ENCODE measurements around the gene TRPC4.
"Not testable (repeated sequence)": the region's sequence is repeated elsewhere in the genome, so short reads cannot be mapped to it uniquely, and the experiment has no call there.

The TRPC4 gene

DNA sequence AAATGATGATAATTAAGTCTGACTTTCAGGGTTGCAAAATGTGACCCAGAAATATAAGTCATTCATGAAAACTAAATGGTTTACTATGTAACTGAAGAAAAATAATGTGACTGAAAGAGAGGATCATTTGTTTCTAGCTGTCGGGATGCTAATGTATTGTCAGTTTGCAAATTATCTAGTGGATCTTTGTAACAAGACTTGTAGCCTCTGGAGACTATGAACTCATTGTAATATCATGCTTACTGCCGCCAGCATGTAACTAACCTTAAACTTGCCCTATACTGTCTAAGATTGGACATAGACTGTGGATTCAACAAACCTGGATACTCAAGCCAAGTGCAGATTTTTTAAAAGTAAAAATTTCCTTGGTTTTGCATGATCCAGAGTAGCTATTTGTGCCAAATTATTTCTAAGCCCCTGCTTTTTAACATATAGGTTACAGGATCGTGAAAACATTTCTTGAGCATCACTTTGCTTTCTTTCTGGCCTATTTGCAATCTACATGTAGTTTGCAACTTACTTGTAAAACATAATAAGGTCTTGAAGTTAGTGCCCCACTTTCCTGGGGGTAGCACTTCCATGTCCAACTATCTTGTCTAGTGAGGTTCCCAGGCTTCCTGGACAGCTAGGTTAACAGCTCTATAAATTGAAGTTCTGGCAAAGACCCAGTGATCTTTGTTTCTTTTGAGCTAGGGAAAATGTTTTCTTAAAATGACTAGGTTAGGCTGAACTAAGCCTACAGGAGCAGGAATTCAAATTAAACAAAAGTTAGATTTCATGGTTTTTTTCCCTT, 267.7 kb downstream of the TRPC4 start:
- no peak for DNase-seq (ENCODE audit: low read depth)

DNA sequence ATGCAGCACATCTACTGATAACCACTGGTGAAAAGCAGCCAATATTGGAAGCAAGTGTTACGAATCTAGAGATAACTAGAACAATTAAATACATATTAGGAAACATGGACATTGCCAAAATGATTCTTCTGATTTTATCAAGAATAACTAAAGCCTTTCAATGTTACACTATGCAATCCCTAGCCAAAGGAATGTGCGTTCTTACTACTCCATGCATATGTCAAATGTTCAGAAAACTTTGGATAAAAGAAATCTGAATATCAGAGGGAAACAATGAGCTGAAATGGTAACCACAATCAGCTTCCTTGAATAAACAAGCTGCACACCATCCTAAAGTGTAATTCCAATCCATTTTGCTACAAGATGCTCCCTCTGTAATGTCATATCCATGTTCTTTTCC, 270.1 kb downstream of the TRPC4 start:
- DNase-seq (ENCODE audit: low read depth) = no peak

DNA sequence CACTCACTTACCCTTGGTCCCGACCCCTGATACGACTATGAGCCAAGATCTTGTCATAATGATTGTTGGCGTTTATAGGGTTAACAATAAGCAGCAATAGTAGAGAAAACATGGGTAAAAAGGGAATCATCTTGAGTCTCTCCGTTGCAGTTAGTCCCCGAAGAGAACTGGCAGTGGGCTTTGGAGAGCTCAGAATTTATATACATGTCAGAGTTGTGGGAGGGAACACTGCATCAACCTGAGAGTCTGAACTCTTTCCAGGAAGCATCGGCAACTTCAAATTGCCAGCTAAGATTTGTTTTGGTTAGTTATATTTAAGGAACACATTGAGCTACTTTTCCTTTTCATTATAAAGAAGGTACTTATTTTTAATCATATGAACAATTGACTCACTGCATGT, 271.0 kb downstream of the TRPC4 start, which contains the start of gene POSTN:
POSTN (minus strand) TSS at position 172 of the 400 bp plus-strand sequence; CDS start at position 130, 42 bp downstream.
- no peak for DNase-seq (ENCODE audit: low read depth)

DNA sequence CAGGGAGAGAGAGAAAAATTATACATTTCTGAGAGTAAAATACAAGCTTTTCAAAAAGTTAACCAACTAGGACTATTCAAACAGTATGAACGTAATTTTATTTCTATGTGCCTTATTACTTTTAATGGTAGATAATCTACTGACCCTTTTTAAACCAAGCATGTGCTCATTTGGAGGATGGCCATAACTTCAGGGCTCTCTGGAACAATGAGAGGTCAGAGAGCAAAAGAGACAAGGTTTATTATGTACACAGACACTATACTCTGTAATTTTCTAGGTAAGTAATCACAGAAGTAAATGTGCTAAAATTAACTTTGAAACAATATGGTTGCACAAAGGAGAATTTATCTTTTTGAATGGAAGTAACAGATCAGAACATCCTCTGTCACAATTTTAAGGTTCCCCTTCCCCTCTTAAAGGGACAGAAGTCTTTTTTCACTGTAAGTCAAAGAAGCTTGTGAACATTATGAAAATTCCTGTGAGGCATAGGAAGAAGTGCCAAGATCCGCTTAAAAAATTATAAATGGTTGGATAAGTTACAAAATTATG, 272.0 kb downstream of the TRPC4 start:
- no peak for DNase-seq (ENCODE audit: low read depth)

DNA sequence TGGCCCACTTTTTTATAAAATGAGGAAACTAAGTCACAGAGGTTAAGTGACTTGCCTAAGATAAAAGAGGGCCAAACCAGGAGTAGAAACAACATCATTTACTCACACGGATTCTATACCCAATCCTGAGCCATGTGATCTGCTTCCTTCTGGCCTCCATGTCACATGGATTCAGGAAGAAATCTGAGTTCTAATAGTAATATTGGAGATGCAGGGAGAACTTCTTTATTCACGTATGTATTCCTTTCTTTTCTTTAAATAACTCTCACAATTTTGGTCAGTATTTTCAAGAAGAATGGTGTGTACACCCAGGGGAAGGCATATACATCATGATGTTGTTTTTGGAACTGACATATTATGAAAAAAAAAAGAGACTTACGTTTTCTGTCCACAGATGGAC, 272.8 kb downstream of the TRPC4 start:
- DNase-seq (ENCODE audit: low read depth) = no peak

DNA sequence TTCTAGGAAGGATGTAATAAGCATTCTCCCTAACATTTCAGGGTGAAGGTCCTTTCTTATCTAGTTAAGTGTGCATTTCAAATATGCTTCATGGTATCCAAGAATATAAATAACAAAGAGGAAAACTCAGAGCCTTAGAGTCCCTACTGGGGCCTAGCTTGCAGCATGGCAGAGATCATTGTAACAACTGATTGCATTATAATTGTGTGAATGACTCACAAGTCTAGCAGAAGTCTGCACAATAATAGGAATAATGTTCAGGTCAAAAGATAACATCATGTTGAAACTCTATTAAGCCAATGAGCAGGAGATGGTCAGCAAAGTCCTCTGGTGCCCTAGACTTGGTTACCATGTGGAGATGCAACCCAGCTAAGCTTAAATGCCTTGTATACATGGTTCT, 274.4 kb downstream of the TRPC4 start:
- no peak for DNase-seq (ENCODE audit: low read depth)

DNA sequence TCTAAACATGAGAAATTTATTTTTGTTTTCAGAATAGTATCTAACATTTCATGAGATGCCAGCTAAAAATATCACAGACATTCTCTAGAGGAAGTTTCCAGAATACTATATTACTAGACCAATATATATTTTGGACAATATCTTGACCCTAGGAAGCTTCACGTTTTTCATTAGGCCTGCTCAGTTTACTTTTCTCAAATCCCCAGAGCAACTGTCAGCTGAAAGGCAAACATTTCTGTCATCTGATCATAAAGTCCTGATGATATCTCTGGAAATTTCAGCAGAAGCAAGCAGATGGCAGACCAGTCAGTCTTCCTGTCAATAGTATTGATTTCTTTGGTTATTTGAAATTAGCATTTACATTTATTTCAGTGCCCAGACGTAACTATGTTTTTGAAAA, 275.0 kb downstream of the TRPC4 start:
- no peak for DNase-seq (ENCODE audit: low read depth)

DNA sequence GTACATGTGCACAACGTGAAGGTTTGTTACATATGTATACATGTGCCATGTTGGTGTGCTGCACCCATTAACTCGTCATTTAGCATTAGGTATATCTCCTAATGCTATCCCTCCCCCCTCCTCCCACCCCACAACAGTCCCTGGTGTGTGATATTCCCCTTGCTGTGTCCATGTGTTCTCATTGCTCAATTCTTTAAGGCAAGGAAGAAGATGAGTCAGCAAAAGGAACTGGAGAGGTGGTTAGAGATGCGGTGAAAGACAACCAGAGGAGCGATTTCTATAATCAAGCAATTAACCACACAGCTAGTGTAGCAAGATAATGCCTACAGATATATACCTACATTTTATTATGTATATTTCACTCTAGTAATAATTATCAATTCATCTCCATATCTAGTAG, 280.2 kb downstream of the TRPC4 start:
- not testable (repeated sequence) for DNase-seq (ENCODE audit: low read depth)

DNA sequence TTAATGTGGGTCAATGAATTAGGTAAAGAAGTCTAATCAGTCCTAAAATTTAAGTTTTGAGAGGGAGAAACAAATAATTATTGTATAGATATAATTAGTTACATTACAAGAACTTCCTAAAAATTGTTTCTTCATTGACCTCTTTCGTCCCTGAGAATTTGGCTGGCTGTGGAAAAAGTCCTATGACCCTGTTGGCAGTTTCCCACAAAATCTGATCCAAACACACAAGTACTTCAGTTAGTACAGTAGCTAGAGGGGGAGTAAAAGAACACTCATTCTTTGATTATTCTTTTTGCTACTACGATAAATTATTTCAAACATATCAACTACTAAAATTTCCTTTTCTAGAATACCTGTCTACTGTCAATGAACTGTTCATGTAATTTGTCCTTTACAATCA, 282.3 kb downstream of the TRPC4 start:
- DNase-seq (ENCODE audit: low read depth) = no peak
